Endothelial cell of umbilical vein (primary cell): ENCODE results near the gene FARP1.

ENCODE experiments used
- EZH2 ChIP-seq: IDR thresholded peaks from 2 replicates; pipeline ENCODE4 v1.6.1; 2012; ENCODE audit warnings: borderline replicate concordance, low read depth, mild to moderate bottlenecking, moderate library complexity, low read length, inconsistent platforms; ENCODE audit not compliant: severe bottlenecking
- FOS ChIP-seq: IDR thresholded peaks from 2 replicates; pipeline ENCODE4 v1.6.1; 2011; ENCODE audit warnings: mild to moderate bottlenecking, low read length, moderate library complexity, borderline replicate concordance; ENCODE audit not compliant: insufficient read depth
- GATA2 ChIP-seq: IDR thresholded peaks from 2 replicates; pipeline ENCODE4 v1.7.0; 2011; ENCODE audit warnings: low read depth, mild to moderate bottlenecking, moderate library complexity, mixed read lengths, low read length; ENCODE audit not compliant: insufficient read length, insufficient read depth
- JUN ChIP-seq: IDR thresholded peaks from 2 replicates; pipeline ENCODE4 v1.6.1; 2011; ENCODE audit warnings: borderline replicate concordance, low read depth; ENCODE audit not compliant: insufficient read length, insufficient read depth
- MAX ChIP-seq: IDR thresholded peaks from 2 replicates; pipeline ENCODE4 v1.6.1; 2011; ENCODE audit not compliant: insufficient read depth, insufficient read length
- MYC ChIP-seq: IDR thresholded peaks from one replicate; pipeline ENCODE4 v1.6.1; 2011; ENCODE audit warnings: mild to moderate bottlenecking, low read depth, low read length
- POLR2A ChIP-seq: IDR thresholded peaks from 2 replicates; pipeline ENCODE4 v1.6.1; 2012; ENCODE audit warnings: low read depth, mild to moderate bottlenecking, control low read depth, low read length
- POLR2AphosphoS5 ChIP-seq: IDR thresholded peaks from 2 replicates; pipeline ENCODE4 v1.6.1; 2012; ENCODE audit warnings: low read depth, mild to moderate bottlenecking, control low read depth, low read length, moderate library complexity; ENCODE audit not compliant: insufficient read depth
- TF ChIP-seq, protein P1 (sequence below), 2 donors: IDR thresholded peaks; 1 replicate in 1 of 2; 2 replicates in 1 of 2; pipeline ENCODE4 v1.5.1; 2011; ENCODE audit warnings: low read length in 2 of 2, mild to moderate bottlenecking in 2 of 2, moderate library complexity in 2 of 2, control low read depth in 1 of 2, inconsistent platforms in 1 of 2, low read depth in 1 of 2; ENCODE audit not compliant: insufficient read depth in 1 of 2; ENCODE audit errors: extremely low read depth in 1 of 2

GRCh38 chr13:98223741-98224140 is 80.8 kb downstream of the FARP1 start:
- TF ChIP-seq, protein P1, sequence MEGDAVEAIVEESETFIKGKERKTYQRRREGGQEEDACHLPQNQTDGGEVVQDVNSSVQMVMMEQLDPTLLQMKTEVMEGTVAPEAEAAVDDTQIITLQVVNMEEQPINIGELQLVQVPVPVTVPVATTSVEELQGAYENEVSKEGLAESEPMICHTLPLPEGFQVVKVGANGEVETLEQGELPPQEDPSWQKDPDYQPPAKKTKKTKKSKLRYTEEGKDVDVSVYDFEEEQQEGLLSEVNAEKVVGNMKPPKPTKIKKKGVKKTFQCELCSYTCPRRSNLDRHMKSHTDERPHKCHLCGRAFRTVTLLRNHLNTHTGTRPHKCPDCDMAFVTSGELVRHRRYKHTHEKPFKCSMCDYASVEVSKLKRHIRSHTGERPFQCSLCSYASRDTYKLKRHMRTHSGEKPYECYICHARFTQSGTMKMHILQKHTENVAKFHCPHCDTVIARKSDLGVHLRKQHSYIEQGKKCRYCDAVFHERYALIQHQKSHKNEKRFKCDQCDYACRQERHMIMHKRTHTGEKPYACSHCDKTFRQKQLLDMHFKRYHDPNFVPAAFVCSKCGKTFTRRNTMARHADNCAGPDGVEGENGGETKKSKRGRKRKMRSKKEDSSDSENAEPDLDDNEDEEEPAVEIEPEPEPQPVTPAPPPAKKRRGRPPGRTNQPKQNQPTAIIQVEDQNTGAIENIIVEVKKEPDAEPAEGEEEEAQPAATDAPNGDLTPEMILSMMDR (IDR thresholded peaks at IDR 0.05; ENCODE audit: extremely low read depth in 1 of 2, insufficient read depth in 1 of 2, low read depth in 1 of 2, low read length in 2 of 2): no peak
- no peak for TF ChIP-seq MAX
- no peak for TF ChIP-seq POLR2A
- TF ChIP-seq GATA2: no peak
- no peak for TF ChIP-seq MYC
- no peak for TF ChIP-seq POLR2AphosphoS5
- no peak for TF ChIP-seq EZH2
- TF ChIP-seq FOS: no peak
- TF ChIP-seq JUN: no peak
